ENCODE results near the gene RHPN2.

Gene RHPN2

DNA sequence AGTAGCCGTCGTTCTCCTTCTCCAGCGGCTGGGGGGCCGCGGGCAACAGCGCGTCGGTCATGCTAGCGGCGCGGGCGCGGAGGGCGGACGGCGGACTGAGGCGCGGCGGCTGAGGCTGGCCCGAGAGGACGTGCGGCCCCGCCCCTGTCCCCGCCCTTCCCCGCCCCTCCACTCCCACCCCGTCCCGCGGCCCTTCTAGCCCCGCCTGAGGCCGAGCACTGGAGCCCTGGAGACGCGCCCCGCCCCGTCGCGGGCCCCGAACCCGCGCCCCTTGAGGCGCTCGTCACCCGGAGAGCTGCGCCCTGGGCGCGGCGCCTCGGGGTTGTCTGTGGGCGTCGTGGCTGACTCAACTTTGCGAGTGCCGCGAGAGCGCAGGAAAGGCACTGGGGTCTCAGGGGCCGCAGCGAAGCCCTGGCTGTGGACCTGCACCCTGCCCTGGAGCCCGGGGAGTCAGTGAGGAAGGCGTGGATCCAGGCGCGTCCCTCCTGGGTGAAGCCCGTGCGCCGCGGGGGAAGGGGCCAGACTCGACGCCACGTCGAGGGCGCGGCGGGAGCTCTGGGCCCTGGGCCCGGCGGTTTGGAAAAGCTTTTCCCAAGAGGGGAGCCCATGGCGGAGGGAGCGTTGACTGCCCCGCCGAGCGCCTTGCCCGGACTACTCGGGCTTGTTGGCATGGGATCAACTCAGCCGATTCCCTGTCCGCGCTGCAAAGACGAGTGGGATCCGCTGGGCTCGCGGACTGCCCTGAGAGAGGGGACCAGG lies at the start of gene RHPN2:
Gene RHPN2 (minus strand): TSS at position 97 of the 759 bp plus-strand sequence. CDS start 36 bp downstream, at position 61.
- Histone ChIP-seq H4K20me1 (ENCODE audit: insufficient read depth) (no peaks in the 10 kb centered on the region), H3K36me3 (ENCODE audit: insufficient read depth) (no peaks in the 10 kb centered on the region), H3K27me3 (ENCODE audit: insufficient read depth, low read depth) (no peaks in the 10 kb centered on the region), H3K4me1 (ENCODE audit: low read depth, poor library complexity, severe bottlenecking) (peaks cover 12% of the 10 kb centered on the region), H3K27ac (no peak within 1 kb of the TSS), H2AFZ (ENCODE audit: low read depth) (peak within 1 kb of the TSS; percentile 85), H3K9ac (no peak within 1 kb of the TSS), H3K4me3 (IDR thresholded peaks at IDR 0.05; ENCODE audit: insufficient read depth, low read depth, low read length) (no peak within 1 kb of the TSS), H3K79me2 (ENCODE audit: insufficient read depth, low read depth) (peaks cover 8% of the 10 kb centered on the region; the same call in 1 of the 2 replicates), H3K4me2 (peak within 1 kb of the TSS; percentile 88)
- TF ChIP-seq, protein P1, sequence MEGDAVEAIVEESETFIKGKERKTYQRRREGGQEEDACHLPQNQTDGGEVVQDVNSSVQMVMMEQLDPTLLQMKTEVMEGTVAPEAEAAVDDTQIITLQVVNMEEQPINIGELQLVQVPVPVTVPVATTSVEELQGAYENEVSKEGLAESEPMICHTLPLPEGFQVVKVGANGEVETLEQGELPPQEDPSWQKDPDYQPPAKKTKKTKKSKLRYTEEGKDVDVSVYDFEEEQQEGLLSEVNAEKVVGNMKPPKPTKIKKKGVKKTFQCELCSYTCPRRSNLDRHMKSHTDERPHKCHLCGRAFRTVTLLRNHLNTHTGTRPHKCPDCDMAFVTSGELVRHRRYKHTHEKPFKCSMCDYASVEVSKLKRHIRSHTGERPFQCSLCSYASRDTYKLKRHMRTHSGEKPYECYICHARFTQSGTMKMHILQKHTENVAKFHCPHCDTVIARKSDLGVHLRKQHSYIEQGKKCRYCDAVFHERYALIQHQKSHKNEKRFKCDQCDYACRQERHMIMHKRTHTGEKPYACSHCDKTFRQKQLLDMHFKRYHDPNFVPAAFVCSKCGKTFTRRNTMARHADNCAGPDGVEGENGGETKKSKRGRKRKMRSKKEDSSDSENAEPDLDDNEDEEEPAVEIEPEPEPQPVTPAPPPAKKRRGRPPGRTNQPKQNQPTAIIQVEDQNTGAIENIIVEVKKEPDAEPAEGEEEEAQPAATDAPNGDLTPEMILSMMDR (conservative IDR thresholded peaks at IDR 0.05; ENCODE audit: low read depth, low read length): no peak

DNA sequence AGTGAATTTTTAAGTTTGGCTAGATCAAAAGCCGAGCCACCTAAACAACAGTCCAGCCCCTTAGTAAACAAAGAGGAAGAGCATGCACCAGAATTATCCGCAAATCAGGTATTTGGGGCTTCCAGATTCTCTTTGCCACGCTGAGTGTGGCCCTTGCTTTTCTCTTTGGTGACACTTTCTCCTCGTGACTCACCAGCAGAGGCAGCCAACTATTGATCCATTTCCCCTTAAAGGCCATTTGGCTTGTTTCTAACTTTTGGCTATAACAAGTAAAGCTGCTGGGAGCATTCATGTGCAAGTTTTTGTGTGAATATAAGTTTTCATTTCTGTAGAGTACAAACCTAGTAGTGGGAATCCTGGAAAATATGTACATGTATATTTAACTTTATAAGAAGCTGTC lies 49.6 kb upstream of the RHPN2 start:
- no peak overlapping the region for H3K9ac ChIP-seq
- peaks cover 19% of the 10 kb centered on the region; the same call in 1 of the 2 replicates for H3K36me3 ChIP-seq (ENCODE audit: insufficient read depth)
- no peak overlapping the region for H3K4me3 ChIP-seq (IDR thresholded peaks at IDR 0.05; ENCODE audit: insufficient read depth, low read depth, low read length)
- no peak overlapping the region for H3K27ac ChIP-seq
- no peaks in the 10 kb centered on the region for H4K20me1 ChIP-seq (ENCODE audit: insufficient read depth)
- H3K4me2 ChIP-seq: no peak overlapping the region
- TF ChIP-seq, protein P1 (conservative IDR thresholded peaks at IDR 0.05; ENCODE audit: low read depth, low read length): no peak
- H2AFZ ChIP-seq (ENCODE audit: low read depth): no peak overlapping the region
- no peaks in the 10 kb centered on the region for H3K79me2 ChIP-seq (ENCODE audit: insufficient read depth, low read depth)
- no peaks in the 10 kb centered on the region for H3K4me1 ChIP-seq (ENCODE audit: low read depth, poor library complexity, severe bottlenecking)
- H3K27me3 ChIP-seq (ENCODE audit: insufficient read depth, low read depth): no peaks in the 10 kb centered on the region

DNA sequence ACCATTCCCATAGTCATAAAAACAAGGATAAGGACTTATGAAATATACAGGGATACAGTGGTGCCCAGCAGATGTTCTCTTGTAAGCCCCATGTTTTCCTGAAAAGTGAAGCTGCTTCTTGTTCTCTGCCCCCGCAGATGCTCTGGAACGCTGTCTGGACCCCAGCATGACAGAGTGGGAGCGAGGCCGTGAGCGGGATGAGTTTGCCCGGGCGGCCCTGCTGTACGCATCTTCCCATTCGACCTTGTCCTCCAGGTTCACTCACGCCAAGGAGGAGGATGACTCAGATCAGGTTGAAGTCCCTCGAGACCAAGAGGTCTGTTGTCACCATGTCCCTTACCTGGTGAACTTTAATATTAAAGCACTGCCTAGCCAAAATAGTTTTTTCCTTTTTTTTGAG lies 46.9 kb upstream of the RHPN2 start:
- H2AFZ ChIP-seq (ENCODE audit: low read depth): no peak overlapping the region
- no peak overlapping the region for H3K27ac ChIP-seq
- no peak overlapping the region for H3K4me3 ChIP-seq (IDR thresholded peaks at IDR 0.05; ENCODE audit: insufficient read depth, low read depth, low read length)
- no peak overlapping the region for H3K4me2 ChIP-seq
- H3K9ac ChIP-seq: no peak overlapping the region
- H3K79me2 ChIP-seq (ENCODE audit: insufficient read depth, low read depth): no peaks in the 10 kb centered on the region
- H3K4me1 ChIP-seq (ENCODE audit: low read depth, poor library complexity, severe bottlenecking): no peaks in the 10 kb centered on the region
- TF ChIP-seq, protein P1 (conservative IDR thresholded peaks at IDR 0.05; ENCODE audit: low read depth, low read length): no peak
- no peaks in the 10 kb centered on the region for H3K27me3 ChIP-seq (ENCODE audit: insufficient read depth, low read depth)
- no peaks in the 10 kb centered on the region for H4K20me1 ChIP-seq (ENCODE audit: insufficient read depth)
- peaks cover 19% of the 10 kb centered on the region; the same call in 1 of the 2 replicates for H3K36me3 ChIP-seq (ENCODE audit: insufficient read depth)

DNA sequence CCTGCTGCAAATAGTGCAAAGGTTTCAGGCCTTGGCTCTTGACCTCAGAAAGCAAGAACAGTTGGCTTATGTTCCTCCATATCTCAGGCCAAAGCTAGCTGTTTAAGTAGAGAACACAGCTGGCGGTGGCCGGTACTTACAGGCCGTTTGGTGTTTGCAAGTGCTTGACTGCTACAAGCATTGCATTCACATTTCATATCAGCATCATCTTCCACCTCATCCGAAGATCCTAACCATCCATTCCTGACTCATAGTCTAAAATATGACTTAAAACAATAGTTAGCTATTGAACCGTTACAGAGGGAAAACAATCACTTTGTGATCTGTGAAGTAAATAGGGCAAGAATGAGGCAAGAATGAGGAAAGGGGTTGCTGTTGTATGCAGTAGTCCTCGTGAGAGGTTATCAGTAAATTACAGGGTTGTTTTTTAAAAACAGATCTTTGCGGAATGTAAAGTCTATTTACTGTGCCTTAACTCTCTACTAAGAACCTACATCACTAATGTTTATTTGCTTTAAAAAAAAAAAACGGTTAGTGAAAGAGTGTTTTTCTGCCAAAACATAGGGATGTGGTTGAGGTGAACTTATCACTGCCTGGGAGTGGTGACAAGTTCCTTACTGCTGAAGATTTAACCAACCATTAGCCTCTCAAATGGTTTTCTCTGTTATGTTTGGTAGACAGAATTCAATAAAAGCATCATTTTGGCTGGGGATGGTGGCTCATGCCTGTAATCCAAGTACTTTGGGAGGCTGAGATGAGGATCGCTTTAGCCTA lies 45.6 kb upstream of the RHPN2 start:
- no peak overlapping the region for H3K4me3 ChIP-seq (IDR thresholded peaks at IDR 0.05; ENCODE audit: insufficient read depth, low read depth, low read length)
- H4K20me1 ChIP-seq (ENCODE audit: insufficient read depth): no peaks in the 10 kb centered on the region
- no peaks in the 10 kb centered on the region for H3K4me1 ChIP-seq (ENCODE audit: low read depth, poor library complexity, severe bottlenecking)
- peaks cover 19% of the 10 kb centered on the region; the same call in 1 of the 2 replicates for H3K36me3 ChIP-seq (ENCODE audit: insufficient read depth)
- no peaks in the 10 kb centered on the region for H3K79me2 ChIP-seq (ENCODE audit: insufficient read depth, low read depth)
- H3K4me2 ChIP-seq: no peak overlapping the region
- TF ChIP-seq, protein P1 (conservative IDR thresholded peaks at IDR 0.05; ENCODE audit: low read depth, low read length): no peak
- no peak overlapping the region for H2AFZ ChIP-seq (ENCODE audit: low read depth)
- no peak overlapping the region for H3K27ac ChIP-seq
- no peak overlapping the region for H3K9ac ChIP-seq
- H3K27me3 ChIP-seq (ENCODE audit: insufficient read depth, low read depth): no peaks in the 10 kb centered on the region
